ENCODE results near the gene CTCF. TPM values are rescaled to one million over a fixed set of nuclear protein-coding genes. Genes with fewer than 3 reads are reported as not detected.

CTCF gene
- total and polyA plus RNA-seq, 10 donors: 24.4 to 67.7 (median 48.6) TPM

GRCh38 chr16:67543582-67543981 lies 18.7 kb upstream of the CTCF start:
- H3K27ac ChIP-seq: peak overlapping the region in 4 of 8 donors; percentile 34 to 96 (median 85)
- peak; percentile 71 for DNase-seq
- peaks cover 59 to 100% (median 99%) of the 10 kb centered on the region in 6 donors for H3K4me1 ChIP-seq
- intact Hi-C loops (cut with DNase I; ENCODE audit: low total_unique reads): no loop called here
- no peaks in the 10 kb centered on the region for H3K9me3 ChIP-seq
- H3K4me3 ChIP-seq: no peak overlapping the region
- TF ChIP-seq POLR2A (IDR thresholded peaks at IDR 0.05) (no peak), POLR2AphosphoS5 (IDR thresholded peaks at IDR 0.05) (peak; percentile 58 to 59 (median 58))
- H3K27me3 ChIP-seq (replicated peaks in 1 of 7): no peaks in the 10 kb centered on the region
- WGBS, 5 donors: 70 to 91% (median 87%) methylated on average over 6 of the region's 6 CpGs
- H3K36me3 ChIP-seq: peaks cover 0 to 100% (median 68%) of the 10 kb centered on the region in 6 donors

GRCh38 chr16:67544329-67544841 lies 17.9 kb upstream of the CTCF start:
- TF ChIP-seq, protein P1, sequence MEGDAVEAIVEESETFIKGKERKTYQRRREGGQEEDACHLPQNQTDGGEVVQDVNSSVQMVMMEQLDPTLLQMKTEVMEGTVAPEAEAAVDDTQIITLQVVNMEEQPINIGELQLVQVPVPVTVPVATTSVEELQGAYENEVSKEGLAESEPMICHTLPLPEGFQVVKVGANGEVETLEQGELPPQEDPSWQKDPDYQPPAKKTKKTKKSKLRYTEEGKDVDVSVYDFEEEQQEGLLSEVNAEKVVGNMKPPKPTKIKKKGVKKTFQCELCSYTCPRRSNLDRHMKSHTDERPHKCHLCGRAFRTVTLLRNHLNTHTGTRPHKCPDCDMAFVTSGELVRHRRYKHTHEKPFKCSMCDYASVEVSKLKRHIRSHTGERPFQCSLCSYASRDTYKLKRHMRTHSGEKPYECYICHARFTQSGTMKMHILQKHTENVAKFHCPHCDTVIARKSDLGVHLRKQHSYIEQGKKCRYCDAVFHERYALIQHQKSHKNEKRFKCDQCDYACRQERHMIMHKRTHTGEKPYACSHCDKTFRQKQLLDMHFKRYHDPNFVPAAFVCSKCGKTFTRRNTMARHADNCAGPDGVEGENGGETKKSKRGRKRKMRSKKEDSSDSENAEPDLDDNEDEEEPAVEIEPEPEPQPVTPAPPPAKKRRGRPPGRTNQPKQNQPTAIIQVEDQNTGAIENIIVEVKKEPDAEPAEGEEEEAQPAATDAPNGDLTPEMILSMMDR (IDR thresholded peaks at IDR 0.05 in 8 of 11, conservative IDR thresholded peaks at IDR 0.05 in 3 of 11): no peak
- no peak for TF ChIP-seq POLR2A (IDR thresholded peaks at IDR 0.05)
- TF ChIP-seq POLR2AphosphoS5 (IDR thresholded peaks at IDR 0.05): peak in 2 of 3 donors; percentile 35 to 80
- Histone ChIP-seq H3K4me1 (peaks cover 58 to 100% (median 98%) of the 10 kb centered on the region in 6 donors), H3K36me3 (peaks cover 0 to 100% (median 66%) of the 10 kb centered on the region in 6 donors), H3K27me3 (replicated peaks in 1 of 7) (no peaks in the 10 kb centered on the region), H3K4me3 (no peak overlapping the region), H3K27ac (peak overlapping the region in 5 of 8 donors; percentile 50 to 96 (median 80)), H3K9me3 (no peaks in the 10 kb centered on the region)
- 77 to 88% (median 84%) methylated on average over 11 to 13 of the region's 13 CpGs for WGBS, 5 donors
- DNase-seq: peak; percentile 79
- intact Hi-C loops (cut with DNase I; ENCODE audit: low total_unique reads): no loop called here

- H3K27ac ChIP-seq: peak overlapping the region in 7 of 8 donors; percentile 2 to 96 (median 57)
- H3K36me3 ChIP-seq: peaks cover 0 to 100% (median 60%) of the 10 kb centered on the region in 6 donors
- H3K4me1 ChIP-seq: peaks cover 56 to 100% (median 95%) of the 10 kb centered on the region in 6 donors
- H3K27me3 ChIP-seq (replicated peaks in 1 of 7): no peaks in the 10 kb centered on the region
- no peak overlapping the region for H3K4me3 ChIP-seq
- intact Hi-C loops (cut with DNase I; ENCODE audit: low total_unique reads): loop anchor here (5.0 kb wide), 1 partner anchor 97 kb away; no protein-coding TSS in a partner anchor
- peak in 2 of 3 donors; percentile 53 to 58 for TF ChIP-seq POLR2AphosphoS5 (IDR thresholded peaks at IDR 0.05)
- no peak for TF ChIP-seq POLR2A (IDR thresholded peaks at IDR 0.05)
- no peak for DNase-seq
- H3K9me3 ChIP-seq: no peaks in the 10 kb centered on the region
- WGBS, 5 donors: 57 to 79% (median 59%) methylated on average over 12 to 15 of the region's 15 CpGs
Observed at GRCh38 chr16:67544844-67545664, 17.3 kb upstream of the CTCF start.

DNA sequence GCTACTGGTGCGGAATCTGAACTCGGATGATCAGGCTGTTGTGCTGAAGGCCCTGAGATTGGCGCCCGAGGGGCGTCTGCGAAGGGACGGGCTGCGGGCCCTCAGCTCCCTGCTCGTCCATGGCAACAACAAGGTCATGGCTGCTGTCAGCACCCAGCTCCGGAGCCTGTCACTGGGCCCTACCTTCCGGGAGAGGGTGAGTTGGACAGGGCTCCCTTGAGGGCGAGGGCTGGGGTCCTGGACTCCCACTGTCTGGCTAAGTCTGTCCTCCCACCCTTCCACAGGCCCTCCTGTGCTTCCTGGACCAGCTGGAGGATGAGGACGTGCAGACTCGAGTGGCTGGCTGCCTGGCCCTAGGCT lies 16.7 kb upstream of the CTCF start:
- H3K4me1 ChIP-seq: peaks cover 56 to 100% (median 89%) of the 10 kb centered on the region in 6 donors
- no peaks in the 10 kb centered on the region for H3K27me3 ChIP-seq (replicated peaks in 1 of 7)
- peak overlapping the region in 6 of 8 donors; percentile 47 to 96 (median 84) for H3K27ac ChIP-seq
- WGBS, 5 donors: 83 to 90% (median 87%) methylated on average over 12 to 14 of the region's 14 CpGs
- H3K4me3 ChIP-seq: no peak overlapping the region
- intact Hi-C loops (cut with DNase I; ENCODE audit: low total_unique reads): loop anchor here (5.0 kb wide), 1 partner anchor 97 kb away; no protein-coding TSS in a partner anchor
- DNase-seq: no peak
- no peaks in the 10 kb centered on the region for H3K9me3 ChIP-seq
- TF ChIP-seq POLR2AphosphoS5 (IDR thresholded peaks at IDR 0.05): peak in 1 of 3 donors; percentile 68
- no peak for TF ChIP-seq POLR2A (IDR thresholded peaks at IDR 0.05)
- TF ChIP-seq, protein P1 (IDR thresholded peaks at IDR 0.05 in 8 of 11, conservative IDR thresholded peaks at IDR 0.05 in 3 of 11): no peak
- H3K36me3 ChIP-seq: peaks cover 0 to 94% (median 54%) of the 10 kb centered on the region in 6 donors

Data from spleen (tissue), 11 donors.